Measurements from ENCODE around the gene UPF1. TPM values are rescaled to one million over a fixed set of nuclear protein-coding genes. Genes with fewer than 3 reads are reported as not detected.

The UPF1 gene
- total RNA-seq, 1 donor from 2014 or later = 83.4 TPM

Other genes with a start within 250 kb of the UPF1 start
- gene REX1BD, start 243.2 kb upstream of the UPF1 start, total RNA-seq = 62.1 TPM
- gene CRLF1, start 225.2 kb upstream of the UPF1 start, total RNA-seq = 7.8 TPM
- 1.3 TPM for gene TMEM59L, start 219.1 kb upstream of the UPF1 start, total RNA-seq
- gene KLHL26, start 194.9 kb upstream of the UPF1 start, total RNA-seq = 14.9 TPM
- 19.7 TPM for gene CRTC1, start 148.3 kb upstream of the UPF1 start, total RNA-seq
- gene COMP, start 40.7 kb upstream of the UPF1 start, total RNA-seq = 1.8 TPM
- 0.55 TPM for gene CERS1, start 64.2 kb downstream of the UPF1 start, total RNA-seq
- 149 TPM for gene COPE, start 87.4 kb downstream of the UPF1 start, total RNA-seq
- 34.4 TPM for gene DDX49, start 87.8 kb downstream of the UPF1 start, total RNA-seq
- gene HOMER3, start 109.3 kb downstream of the UPF1 start, total RNA-seq = 23.2 TPM
- 99.6 TPM for gene SUGP2, start 201.6 kb downstream of the UPF1 start, total RNA-seq
- 42.2 TPM for gene ARMC6, start 201.6 kb downstream of the UPF1 start, total RNA-seq
- 19.6 TPM for gene SLC25A42, start 232.0 kb downstream of the UPF1 start, total RNA-seq